Activated naive CD4-positive, alpha-beta T cell treated with anti-CD3 and anti-CD28 coated beads, Interleukin-2, amount 50 U/mL, for 24 hours (primary cell): ENCODE measurements around the gene RAI2.

Experiments used
- H3K27ac Mint-ChIP-seq: one replicate; pipeline ENCODE4 v1.8.0; 2021; ENCODE audit warnings: mild to moderate bottlenecking, mixed read lengths
- H3K27me3 Mint-ChIP-seq: one replicate; pipeline ENCODE4 v1.8.0; 2021; ENCODE audit warnings: mixed read lengths
- H3K36me3 Mint-ChIP-seq: one replicate; pipeline ENCODE4 v1.8.0; 2021; ENCODE audit warnings: mixed read lengths
- H3K4me1 Mint-ChIP-seq: one replicate; pipeline ENCODE4 v1.8.0; 2021; ENCODE audit warnings: mixed read lengths
- H3K4me3 Mint-ChIP-seq: one replicate; pipeline ENCODE4 v1.8.0; 2021; ENCODE audit warnings: mild to moderate bottlenecking, mixed read lengths
- H3K9me3 Mint-ChIP-seq: one replicate; pipeline ENCODE4 v1.8.0; 2021; ENCODE audit warnings: mixed read lengths

The RAI2 gene

GRCh38 chrX:17860811-17861488, at the start of gene RAI2:
TSS of gene RAI2 (minus strand) at chrX:17861298. CDS start at chrX:17802010, 59,288 bp downstream.
- H3K27me3 Mint-ChIP-seq = peaks cover 12% of the 10 kb centered on the region
- H3K27ac Mint-ChIP-seq = no peak within 1 kb of the TSS
- peak within 1 kb of the TSS; percentile 86 for H3K4me3 Mint-ChIP-seq
- peaks cover 16% of the 10 kb centered on the region for H3K4me1 Mint-ChIP-seq
- H3K9me3 Mint-ChIP-seq = no peaks in the 10 kb centered on the region
- H3K36me3 Mint-ChIP-seq = no peaks in the 10 kb centered on the region

- H3K27me3 Mint-ChIP-seq = peaks cover 5% of the 10 kb centered on the region
- H3K36me3 Mint-ChIP-seq = no peaks in the 10 kb centered on the region
- no peak overlapping the region for H3K27ac Mint-ChIP-seq
- H3K4me3 Mint-ChIP-seq = no peak overlapping the region
- H3K4me1 Mint-ChIP-seq = peaks cover 4% of the 10 kb centered on the region
- H3K9me3 Mint-ChIP-seq = no peaks in the 10 kb centered on the region
Observed at GRCh38 chrX:17888421-17888820, 27.3 kb upstream of the RAI2 start.

DNA sequence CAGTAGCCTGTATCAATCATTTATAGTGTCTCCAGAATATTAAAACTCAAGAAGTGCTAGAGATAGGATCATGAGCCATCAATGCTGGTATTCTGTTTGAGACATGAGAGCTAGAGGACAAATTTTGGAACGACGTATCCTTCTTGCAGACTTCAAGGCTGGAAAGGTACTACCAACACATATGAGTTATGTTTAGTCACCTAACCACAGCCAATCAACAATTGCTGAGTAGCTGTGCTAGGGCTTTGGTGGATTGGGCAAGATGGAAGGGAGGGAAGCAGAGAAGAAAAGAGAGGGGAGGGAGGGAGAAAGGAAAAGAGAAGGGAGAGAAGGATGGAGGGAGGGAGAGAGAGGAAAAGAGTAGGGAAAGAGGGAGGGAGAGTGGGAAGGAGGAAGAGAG, 21.6 kb upstream of the RAI2 start:
- Mint-ChIP-seq H3K27me3 (peaks cover 8% of the 10 kb centered on the region), H3K4me3 (no peak overlapping the region), H3K4me1 (no peaks in the 10 kb centered on the region), H3K27ac (no peak overlapping the region), H3K36me3 (no peaks in the 10 kb centered on the region), H3K9me3 (no peaks in the 10 kb centered on the region)

DNA sequence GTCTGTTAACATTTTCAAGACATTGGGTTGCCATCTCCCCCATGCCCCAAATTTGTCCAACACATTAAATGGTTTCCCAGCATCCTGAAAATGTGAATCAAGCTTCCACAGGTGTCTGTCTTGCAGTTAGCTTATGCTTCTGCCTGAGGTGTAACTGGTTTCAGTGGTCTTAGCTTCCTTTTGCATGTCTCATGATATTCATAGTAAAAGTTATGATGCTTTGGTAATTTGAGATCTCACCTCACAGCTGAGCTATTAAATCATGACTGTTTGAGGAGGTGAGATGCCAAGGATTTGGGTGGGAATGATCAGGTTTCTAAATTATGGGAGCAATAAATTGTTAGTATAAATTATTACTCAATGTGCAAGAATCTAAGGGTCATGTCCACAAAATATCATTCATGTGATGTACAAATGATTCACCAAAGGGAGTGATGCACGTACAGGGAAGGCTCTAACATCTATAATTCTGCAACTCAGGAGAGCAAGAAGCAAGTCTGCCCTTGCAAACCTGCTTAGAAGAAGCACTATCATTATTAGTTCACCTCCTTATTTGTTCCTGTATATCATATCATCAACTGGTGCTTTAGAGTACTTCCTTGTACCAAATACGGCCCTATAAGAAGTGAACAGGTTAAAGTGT, 17.1 kb upstream of the RAI2 start:
- peaks cover 14% of the 10 kb centered on the region for H3K27me3 Mint-ChIP-seq

DNA sequence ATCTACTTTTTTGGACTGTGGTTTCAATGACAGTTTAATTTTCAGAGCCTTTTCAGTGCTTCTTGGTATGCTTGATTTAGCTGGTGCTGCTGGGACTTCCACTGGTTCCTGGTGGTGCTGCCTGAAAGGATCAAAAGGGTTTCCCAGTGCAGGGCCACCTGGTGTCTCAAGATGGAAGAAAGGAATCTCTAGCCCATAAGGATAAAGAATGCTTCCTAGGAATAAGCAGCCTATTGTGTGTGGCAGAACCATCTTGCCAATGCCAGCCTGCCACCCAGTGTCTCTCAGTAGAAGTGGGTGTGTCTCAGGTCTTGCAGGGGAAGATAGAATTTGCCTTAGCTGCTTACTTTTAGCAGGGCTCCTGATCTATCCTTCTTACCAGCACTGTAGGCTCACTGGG, 15.0 kb upstream of the RAI2 start:
- H3K4me1 Mint-ChIP-seq = no peaks in the 10 kb centered on the region
- no peak overlapping the region for H3K27ac Mint-ChIP-seq
- H3K27me3 Mint-ChIP-seq = peaks cover 13% of the 10 kb centered on the region
- peaks cover 6% of the 10 kb centered on the region for H3K9me3 Mint-ChIP-seq
- H3K36me3 Mint-ChIP-seq = no peaks in the 10 kb centered on the region
- no peak overlapping the region for H3K4me3 Mint-ChIP-seq

More for the DNA sequence above, 17.1 kb upstream of the RAI2 start:
- Mint-ChIP-seq H3K36me3 (no peaks in the 10 kb centered on the region), H3K27ac (no peak overlapping the region), H3K4me3 (no peak overlapping the region), H3K9me3 (peaks cover 6% of the 10 kb centered on the region), H3K4me1 (no peaks in the 10 kb centered on the region)

DNA sequence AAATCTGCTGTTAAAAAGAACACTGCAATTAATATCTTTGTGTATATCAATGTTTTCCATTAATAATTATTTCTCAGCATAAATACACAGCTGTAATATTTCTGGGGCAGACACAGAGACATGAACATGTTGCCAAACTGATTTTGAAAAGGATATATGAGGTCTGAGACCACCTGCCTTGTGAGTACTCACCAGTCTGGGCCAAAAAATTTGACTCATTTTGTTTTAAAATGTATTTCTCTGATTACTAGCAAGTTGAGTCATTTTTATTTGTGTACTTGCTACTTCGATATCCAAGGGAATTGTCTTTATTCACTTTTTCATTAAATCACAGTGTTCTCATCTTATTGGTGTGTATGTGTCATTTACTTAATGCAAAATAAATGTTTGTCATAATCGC, 8.5 kb upstream of the RAI2 start:
- Mint-ChIP-seq H3K27me3 (peaks cover 7% of the 10 kb centered on the region), H3K4me1 (no peaks in the 10 kb centered on the region), H3K4me3 (no peak overlapping the region), H3K36me3 (no peaks in the 10 kb centered on the region), H3K27ac (no peak overlapping the region), H3K9me3 (peaks cover 6% of the 10 kb centered on the region)

- peaks cover 12% of the 10 kb centered on the region for H3K27me3 Mint-ChIP-seq
- no peak overlapping the region for H3K27ac Mint-ChIP-seq
- no peaks in the 10 kb centered on the region for H3K36me3 Mint-ChIP-seq
- peaks cover 16% of the 10 kb centered on the region for H3K4me1 Mint-ChIP-seq
- H3K9me3 Mint-ChIP-seq = no peaks in the 10 kb centered on the region
- H3K4me3 Mint-ChIP-seq = peak overlapping the region; percentile 58
Observed at GRCh38 chrX:17861489-17862011, 452 bp upstream of the RAI2 start.

- Mint-ChIP-seq H3K9me3 (no peaks in the 10 kb centered on the region), H3K36me3 (no peaks in the 10 kb centered on the region), H3K27ac (peak overlapping the region; percentile 23), H3K4me3 (peak overlapping the region; percentile 86), H3K4me1 (peaks cover 16% of the 10 kb centered on the region), H3K27me3 (peaks cover 13% of the 10 kb centered on the region)
Observed at GRCh38 chrX:17860179-17860780, 818 bp downstream of the RAI2 start.

DNA sequence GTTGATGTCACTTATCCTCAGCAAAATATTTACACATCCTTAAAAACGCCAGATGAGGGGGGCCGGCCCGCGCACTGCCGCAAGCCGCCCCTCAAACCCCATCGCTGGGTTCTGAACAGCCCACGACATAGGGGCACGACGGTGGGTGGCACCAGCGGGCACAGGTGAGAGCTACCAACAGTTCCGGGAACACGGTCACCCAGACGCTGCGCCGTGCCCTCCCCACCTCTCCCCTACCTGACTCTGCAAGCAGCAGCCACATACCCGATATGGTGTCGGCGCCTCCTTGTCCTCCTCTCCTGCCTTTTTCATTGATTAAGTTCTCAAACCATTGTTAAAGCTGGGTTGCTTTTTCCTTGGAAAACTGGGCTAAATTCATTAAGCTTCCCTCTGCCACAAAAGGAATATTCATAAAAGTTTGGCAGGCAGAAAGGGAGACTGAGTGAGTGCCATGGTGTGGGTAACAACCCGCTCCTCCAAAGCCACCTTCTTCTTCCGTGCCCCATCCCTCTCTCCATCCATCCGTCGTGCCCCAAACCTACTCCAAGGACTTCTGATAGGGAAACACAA, 1.4 kb downstream of the RAI2 start:
- Mint-ChIP-seq H3K4me1 (peaks cover 16% of the 10 kb centered on the region), H3K36me3 (no peaks in the 10 kb centered on the region), H3K9me3 (no peaks in the 10 kb centered on the region), H3K27me3 (peaks cover 13% of the 10 kb centered on the region), H3K4me3 (peak overlapping the region; percentile 86), H3K27ac (peak overlapping the region; percentile 23)

- peaks cover 5% of the 10 kb centered on the region for H3K27me3 Mint-ChIP-seq
- H3K9me3 Mint-ChIP-seq = no peaks in the 10 kb centered on the region
- no peak overlapping the region for H3K27ac Mint-ChIP-seq
- peaks cover 5% of the 10 kb centered on the region for H3K4me1 Mint-ChIP-seq
- H3K4me3 Mint-ChIP-seq = no peak overlapping the region
- H3K36me3 Mint-ChIP-seq = no peaks in the 10 kb centered on the region
Observed at GRCh38 chrX:17854531-17854930, 6.6 kb downstream of the RAI2 start.

GRCh38 chrX:17854069-17854468, 7.0 kb downstream of the RAI2 start:
- H3K36me3 Mint-ChIP-seq = no peaks in the 10 kb centered on the region
- H3K9me3 Mint-ChIP-seq = no peaks in the 10 kb centered on the region
- H3K27ac Mint-ChIP-seq = no peak overlapping the region
- no peak overlapping the region for H3K4me3 Mint-ChIP-seq
- no peaks in the 10 kb centered on the region for H3K4me1 Mint-ChIP-seq
- peaks cover 5% of the 10 kb centered on the region for H3K27me3 Mint-ChIP-seq

GRCh38 chrX:17851874-17852273, 9.2 kb downstream of the RAI2 start:
- Mint-ChIP-seq H3K9me3 (no peaks in the 10 kb centered on the region), H3K27me3 (peaks cover 1% of the 10 kb centered on the region), H3K36me3 (no peaks in the 10 kb centered on the region), H3K27ac (no peak overlapping the region), H3K4me3 (no peak overlapping the region), H3K4me1 (peaks cover 7% of the 10 kb centered on the region)

DNA sequence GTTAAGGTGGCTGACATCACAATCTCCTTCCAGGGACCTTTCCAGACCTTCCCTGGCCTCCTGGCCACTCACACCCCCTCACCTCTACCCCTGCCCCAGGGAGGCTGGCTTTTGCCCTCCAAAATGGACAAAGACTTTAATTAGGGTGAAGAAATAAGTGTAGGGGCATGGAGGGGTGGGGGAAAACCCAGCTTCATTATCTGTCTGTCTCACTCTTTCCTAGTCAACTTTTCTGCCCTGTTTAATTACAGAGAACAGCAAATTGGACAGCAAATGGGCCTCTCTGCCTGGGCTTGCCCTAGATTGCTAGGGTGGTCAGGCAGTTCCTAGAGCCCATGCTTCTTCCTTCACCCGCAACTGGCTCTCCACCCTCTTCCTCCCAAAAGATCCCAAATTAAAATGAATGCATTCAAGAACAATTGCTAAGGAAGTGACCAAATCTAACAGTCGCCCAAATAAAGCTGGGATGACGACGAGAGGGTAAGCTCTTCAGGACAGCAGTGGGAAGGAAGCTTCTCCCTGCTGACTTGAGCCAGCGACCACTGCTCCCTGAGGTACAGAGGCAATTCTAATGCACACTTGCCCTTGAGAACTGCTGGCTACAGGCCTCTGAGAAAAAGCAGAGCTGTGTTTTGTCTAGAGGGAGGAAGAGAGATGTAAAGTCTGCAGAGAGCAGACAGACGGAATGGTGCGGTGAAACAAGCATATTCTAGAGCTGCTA, 12.4 kb downstream of the RAI2 start:
- Mint-ChIP-seq H3K9me3 (no peaks in the 10 kb centered on the region), H3K27ac (peak overlapping the region; percentile 94), H3K4me3 (no peak overlapping the region), H3K4me1 (peaks cover 7% of the 10 kb centered on the region), H3K27me3 (no peaks in the 10 kb centered on the region), H3K36me3 (no peaks in the 10 kb centered on the region)

- Mint-ChIP-seq H3K4me1 (peaks cover 7% of the 10 kb centered on the region), H3K27me3 (no peaks in the 10 kb centered on the region), H3K4me3 (no peak overlapping the region), H3K36me3 (no peaks in the 10 kb centered on the region), H3K27ac (no peak overlapping the region), H3K9me3 (no peaks in the 10 kb centered on the region)
Observed at GRCh38 chrX:17846045-17846444, 15.1 kb downstream of the RAI2 start.

DNA sequence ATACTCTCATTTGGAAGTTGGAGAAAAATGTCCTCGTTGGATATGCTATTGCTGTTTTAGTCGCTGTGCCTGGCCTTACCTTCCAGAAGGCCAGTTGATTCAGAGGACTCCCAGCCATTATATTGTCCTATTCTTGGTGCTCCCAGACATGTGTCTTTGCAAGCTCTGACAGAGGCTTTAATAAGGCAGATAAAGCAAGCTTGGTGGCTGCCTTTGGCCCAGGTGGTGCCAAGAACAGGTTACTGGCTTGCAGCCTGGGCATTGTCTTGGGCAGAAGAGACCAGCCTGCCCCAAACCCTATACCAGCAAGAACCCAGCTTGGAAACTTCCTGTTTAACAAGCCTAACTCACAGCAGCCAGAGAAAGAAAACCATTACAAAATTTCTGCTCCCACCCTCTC, 16.9 kb downstream of the RAI2 start:
- Mint-ChIP-seq H3K9me3 (no peaks in the 10 kb centered on the region), H3K27me3 (no peaks in the 10 kb centered on the region), H3K27ac (no peak overlapping the region), H3K4me3 (no peak overlapping the region), H3K36me3 (no peaks in the 10 kb centered on the region), H3K4me1 (peaks cover 7% of the 10 kb centered on the region)
